OCI-LY7 (cell line): ENCODE results near the gene CCR5AS.

ENCODE experiments used
- EZH2phosphoT487 ChIP-seq: fragments of 200-600 bp; sonication (generic); IDR thresholded peaks from 2 replicates; pipeline ENCODE4 v1.6.1; 2018; ENCODE audit warnings: low read depth, borderline replicate concordance, mild to moderate bottlenecking, mixed run types, antibody characterized with exemption, low read length, moderate library complexity, mixed read lengths
- TF ChIP-seq, protein P1 (sequence below): fragments of 200-600 bp; sonication (generic); conservative IDR thresholded peaks from 2 replicates; pipeline ENCODE4 v1.5.1; 2014; ENCODE audit warnings: mild to moderate bottlenecking, antibody characterized with exemption, low read length, moderate library complexity, mixed read lengths

DNA sequence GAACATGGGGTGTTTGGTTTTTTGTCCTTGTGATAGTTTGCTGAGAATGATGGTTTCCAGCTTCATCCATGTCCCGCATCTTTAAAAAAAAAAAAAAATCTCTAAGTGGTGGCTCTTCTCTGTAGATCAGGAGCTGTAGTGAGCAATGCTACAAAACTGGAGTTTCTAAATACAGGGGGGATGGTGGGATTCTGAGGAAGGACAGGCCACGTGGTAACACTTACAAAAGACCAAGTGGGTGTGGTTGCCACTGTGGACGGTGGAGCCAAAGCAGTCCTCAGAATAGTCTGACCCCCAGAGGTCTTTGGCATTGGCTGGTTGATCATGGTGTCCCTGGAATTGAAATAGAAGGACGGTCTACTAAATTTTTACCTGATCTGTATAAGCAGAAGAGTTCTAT is 7.9 kb upstream of the CCR5AS start:
- TF ChIP-seq, protein P1, sequence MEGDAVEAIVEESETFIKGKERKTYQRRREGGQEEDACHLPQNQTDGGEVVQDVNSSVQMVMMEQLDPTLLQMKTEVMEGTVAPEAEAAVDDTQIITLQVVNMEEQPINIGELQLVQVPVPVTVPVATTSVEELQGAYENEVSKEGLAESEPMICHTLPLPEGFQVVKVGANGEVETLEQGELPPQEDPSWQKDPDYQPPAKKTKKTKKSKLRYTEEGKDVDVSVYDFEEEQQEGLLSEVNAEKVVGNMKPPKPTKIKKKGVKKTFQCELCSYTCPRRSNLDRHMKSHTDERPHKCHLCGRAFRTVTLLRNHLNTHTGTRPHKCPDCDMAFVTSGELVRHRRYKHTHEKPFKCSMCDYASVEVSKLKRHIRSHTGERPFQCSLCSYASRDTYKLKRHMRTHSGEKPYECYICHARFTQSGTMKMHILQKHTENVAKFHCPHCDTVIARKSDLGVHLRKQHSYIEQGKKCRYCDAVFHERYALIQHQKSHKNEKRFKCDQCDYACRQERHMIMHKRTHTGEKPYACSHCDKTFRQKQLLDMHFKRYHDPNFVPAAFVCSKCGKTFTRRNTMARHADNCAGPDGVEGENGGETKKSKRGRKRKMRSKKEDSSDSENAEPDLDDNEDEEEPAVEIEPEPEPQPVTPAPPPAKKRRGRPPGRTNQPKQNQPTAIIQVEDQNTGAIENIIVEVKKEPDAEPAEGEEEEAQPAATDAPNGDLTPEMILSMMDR: no peak
- no peak for TF ChIP-seq EZH2phosphoT487
